SW480 (cell line): ENCODE data around the gene NEURL1.

Experiments
- DNase-seq: peaks from one replicate; pipeline ENCODE4 v3.0.0-alpha.2; 2016; ENCODE audit warnings: low spot score

The NEURL1 gene

DNA sequence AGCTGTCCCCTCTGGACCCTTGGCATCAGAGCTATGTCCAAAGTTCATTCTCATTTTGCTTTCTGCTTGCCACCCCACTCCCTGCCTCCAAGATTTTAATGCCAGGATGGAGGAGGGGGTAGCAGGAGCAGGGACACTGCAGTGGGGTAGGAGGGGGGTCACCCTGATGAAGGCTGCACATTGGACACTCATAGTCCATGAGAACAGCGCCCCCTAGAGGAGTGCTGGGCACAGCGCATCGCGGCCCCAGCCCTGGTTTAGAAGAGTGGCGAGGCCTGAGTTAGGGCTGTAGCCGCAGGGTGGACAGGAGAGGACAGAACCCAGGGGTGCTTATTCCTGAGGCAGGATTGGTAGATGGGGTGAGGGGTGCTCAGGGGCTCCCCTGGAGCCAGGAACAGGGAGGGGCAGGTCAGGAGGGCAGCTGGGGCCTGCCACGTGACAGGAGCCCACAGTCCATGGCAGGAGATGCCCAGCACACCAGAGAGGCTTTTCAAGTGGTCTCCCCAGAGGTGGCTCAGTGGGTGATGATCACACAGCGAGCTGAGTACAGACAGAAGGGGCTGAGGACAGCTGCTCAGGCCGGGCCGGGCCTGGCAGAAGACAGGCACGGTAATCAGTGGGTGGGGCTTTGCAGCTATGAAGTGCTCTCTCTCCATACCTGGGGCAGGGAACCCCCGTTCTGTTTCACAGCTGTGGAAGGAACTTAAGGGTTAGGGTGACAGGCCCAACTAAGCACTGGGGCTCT is 71.4 kb downstream of the NEURL1 start:
- no peak for DNase-seq

GRCh38 chr10:103566536-103566935 is 73.0 kb downstream of the NEURL1 start:
- no peak for DNase-seq

DNA sequence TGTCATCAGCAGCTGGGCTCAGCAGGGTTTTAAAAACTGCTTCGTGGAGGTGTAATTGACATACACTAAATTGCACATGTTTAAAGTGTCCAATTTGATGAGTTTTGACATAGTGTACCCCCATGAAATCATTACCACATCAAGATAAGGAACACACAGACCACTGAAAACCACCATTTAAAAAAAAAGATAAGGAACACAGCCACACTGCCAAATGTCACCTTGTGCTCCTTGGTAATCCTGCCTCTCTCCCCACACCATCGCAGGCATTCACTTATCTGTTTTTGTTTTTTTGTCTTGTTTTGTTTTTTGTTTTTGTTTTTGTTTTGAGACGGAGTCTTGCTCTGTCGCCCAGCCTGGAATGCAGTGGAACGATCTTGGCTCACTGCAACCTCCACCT is 75.0 kb downstream of the NEURL1 start:
- DNase-seq: no peak

DNA sequence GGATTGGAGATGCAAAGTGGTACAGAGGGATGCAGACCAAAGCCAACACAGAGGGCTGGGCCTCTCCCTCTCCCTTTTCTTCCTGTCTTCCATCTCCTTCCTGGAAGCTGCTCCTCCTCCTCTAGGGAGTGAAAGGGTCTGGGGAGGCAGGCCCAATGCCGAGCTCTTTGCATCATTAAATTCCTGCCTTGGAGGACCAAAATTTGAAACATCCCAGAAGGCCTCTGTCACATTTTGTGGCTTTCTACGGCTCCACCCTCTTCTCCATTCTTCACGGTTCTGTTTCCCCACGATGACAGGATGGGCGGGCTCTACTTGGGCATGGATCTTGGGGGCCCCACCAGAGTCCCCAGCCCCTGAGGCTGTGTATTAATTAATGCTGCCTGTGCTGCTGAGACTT is 76.4 kb downstream of the NEURL1 start:
- no peak for DNase-seq

DNA sequence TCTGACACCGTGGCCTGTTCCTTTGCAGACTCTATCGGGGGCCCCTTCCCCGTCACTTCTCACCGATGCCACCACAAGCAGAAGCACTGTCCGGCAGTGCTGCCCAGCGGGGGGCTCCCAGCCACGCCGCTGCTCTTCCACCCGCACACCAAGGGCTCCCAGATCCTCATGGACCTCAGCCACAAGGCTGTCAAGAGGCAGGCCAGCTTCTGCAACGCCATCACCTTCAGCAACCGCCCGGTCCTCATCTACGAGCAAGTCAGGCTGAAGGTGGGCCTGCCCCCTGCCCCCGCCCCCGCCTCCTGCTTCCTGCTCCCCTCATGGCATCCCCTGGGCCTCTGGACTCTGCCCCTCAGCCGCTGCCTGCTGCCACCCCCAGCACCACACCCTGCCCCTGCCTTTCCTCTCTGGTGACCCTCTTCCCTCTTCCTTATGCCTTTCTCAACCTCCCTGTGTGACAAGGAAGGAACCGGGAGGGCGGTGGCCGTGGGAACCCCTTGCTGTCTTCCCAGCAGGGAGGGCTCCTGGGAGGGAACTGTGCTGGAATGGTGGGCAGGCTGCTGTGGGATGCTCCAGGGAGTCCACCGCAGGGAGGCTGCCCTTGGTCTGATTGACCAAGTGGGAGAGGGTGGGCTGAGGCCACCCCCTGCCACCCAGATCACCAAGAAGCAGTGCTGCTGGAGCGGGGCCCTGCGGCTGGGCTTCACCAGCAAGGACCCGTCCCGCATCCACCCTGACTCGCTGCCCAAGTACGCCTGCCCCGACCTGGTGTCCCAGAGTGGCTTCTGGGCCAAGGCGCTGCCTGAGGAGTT is 77.5 kb downstream of the NEURL1 start:
- DNase-seq: no peak

DNA sequence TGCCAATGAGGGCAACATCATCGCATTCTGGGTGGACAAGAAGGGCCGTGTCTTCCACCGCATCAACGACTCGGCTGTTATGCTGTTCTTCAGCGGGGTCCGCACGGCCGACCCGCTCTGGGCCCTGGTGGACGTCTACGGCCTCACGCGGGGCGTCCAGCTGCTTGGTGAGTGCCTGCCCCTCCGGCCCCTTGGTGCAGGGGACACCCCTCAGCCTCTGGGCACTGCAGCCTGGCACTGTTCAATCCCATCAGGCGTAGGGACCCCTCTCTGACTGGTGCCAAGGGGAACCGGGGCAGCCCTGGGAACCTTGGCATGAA is 78.1 kb downstream of the NEURL1 start:
- DNase-seq: no peak

GRCh38 chr10:103572347-103573204 is 79.1 kb downstream of the NEURL1 start:
- no peak for DNase-seq

GRCh38 chr10:103573205-103573487 is 79.6 kb downstream of the NEURL1 start:
- no peak for DNase-seq

DNA sequence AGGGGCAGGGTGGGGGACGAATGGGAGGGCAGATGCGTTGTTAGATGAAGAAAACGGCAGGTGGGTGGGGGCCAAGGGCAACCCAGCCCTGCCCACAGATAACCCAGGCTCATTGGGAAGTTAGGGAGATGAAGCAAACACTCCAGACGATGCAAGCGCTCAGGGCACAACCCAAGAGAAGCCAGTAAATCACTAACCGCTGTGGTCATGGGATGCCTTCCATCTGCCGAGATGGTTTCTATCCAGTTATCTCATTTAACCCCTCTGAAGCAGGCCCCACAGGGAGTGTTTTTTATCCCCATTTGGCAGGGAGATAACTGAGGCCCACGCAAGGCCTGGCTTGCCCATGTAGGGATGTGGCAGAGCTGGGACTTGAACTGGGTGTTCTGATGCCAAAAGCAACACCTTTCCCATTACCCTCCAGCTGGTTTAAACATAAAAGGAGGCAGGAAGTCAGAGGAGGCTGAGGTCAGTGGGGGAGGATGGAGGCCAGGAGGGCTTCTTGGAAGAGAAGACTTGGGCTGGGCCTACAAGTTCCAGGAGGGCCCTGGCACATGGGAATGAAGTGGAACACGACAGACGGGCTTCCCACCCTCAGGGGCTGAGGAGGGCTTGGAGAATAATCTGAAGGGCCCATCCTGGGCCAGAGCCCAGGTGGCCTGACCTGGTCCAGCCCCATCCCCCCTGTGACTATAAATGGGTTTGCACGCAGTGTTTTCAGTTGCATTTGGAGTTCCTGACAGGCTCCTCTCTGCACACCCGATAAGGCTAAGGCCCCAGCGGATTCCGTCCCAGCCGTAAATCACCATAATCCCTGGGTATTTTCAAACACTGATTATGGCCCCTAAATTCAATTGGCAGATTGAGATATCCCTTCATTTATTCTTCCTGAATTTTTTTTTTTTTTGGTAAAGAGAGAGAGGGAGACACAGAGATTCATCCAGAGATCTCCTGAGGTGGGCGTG is 80.9 kb downstream of the NEURL1 start:
- DNase-seq: no peak

GRCh38 chr10:103575416-103576075 is 82.0 kb downstream of the NEURL1 start:
- no peak for DNase-seq

DNA sequence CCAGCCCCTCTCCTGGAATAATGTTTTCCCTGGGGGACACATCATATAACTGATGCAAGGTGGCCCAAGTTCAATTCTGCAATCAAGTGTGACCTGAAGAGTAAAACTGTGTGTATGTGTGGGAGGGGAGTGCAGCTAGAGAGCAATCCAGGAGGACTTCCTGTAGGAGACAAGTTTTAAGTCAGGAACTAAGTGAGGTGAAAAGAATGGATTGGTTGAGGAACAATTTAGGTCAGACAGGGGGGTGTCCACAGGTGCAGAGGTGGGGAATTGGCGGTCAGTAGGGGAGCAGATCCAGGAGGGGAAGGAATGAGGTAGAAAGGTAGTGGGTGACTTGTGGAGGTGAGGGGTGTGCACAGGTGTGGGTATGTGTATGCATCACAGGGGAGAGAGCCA is 82.6 kb downstream of the NEURL1 start:
- DNase-seq: no peak

- DNase-seq: no peak
Observed at GRCh38 chr10:103576862-103577261, 83.4 kb downstream of the NEURL1 start.

DNA sequence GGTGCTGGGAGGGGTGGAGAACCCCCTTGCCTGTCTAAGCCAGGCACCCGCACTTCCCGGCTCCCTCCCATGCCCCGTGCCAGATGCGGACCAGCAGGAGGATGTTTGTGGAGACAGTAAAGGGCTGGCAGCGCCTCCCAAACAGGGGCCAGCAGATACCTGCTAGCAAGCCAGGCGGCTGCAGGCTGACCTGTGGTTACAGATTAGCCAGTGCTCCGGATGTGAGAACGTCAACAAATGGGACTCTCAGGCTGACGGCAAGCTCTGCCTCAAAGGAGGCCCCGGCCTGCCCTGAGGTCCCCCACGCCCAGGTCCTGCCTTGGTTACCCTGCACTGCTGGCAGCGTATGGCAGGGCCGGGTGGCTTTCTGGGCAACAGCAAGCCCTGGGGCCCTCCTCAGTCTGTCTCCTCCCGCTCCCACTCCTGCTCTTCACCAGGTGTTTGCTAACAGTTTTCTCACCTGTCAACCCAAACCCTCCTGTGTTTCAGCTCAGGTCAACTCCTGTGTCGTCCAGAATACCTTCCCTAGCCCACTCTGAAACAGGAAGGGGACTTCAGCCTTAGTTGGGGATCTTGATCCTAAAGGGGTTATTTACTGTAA is 85.4 kb downstream of the NEURL1 start:
- peak; percentile 77 for DNase-seq

DNA sequence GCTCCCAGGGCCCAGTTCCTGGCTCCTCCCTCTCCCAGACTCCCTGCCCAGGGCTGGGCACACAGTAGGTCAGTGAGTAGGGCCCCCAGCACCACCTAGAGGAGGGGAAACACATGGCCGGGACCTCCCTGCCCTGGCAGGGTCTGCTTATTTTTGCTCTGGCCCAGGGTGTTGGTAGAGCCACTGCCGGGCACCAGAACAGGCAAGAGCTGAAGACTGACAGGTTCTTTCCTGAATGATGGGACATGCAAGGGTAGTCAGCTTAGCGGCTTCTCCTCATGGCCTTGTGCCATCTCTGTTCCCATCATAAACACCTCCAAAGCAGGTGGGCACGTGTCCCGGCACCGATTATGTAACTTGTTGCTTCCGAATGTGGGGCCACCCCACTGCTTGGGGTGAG is 86.5 kb downstream of the NEURL1 start:
- DNase-seq: no peak

GRCh38 chr10:103580430-103580829 is 86.9 kb downstream of the NEURL1 start:
- no peak for DNase-seq

DNA sequence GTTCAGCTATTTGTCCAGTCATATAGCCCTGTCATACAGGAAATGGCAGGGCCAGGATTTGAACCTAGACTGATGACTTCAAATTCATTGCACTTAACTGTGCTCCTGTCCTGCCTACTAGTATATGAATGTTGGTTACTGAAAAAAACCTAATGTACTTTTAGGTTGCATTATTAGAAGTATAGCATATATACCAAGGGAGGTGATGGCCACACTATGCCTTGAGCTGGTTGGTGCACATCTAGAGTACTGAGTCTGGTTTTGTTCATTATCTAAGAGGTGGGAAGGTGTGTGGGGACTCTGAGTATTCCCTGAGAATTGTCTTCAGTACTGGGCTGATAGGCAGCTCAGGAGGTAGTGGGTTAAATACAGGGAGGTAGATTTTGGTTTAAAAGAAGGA is 88.0 kb downstream of the NEURL1 start:
- no peak for DNase-seq

DNA sequence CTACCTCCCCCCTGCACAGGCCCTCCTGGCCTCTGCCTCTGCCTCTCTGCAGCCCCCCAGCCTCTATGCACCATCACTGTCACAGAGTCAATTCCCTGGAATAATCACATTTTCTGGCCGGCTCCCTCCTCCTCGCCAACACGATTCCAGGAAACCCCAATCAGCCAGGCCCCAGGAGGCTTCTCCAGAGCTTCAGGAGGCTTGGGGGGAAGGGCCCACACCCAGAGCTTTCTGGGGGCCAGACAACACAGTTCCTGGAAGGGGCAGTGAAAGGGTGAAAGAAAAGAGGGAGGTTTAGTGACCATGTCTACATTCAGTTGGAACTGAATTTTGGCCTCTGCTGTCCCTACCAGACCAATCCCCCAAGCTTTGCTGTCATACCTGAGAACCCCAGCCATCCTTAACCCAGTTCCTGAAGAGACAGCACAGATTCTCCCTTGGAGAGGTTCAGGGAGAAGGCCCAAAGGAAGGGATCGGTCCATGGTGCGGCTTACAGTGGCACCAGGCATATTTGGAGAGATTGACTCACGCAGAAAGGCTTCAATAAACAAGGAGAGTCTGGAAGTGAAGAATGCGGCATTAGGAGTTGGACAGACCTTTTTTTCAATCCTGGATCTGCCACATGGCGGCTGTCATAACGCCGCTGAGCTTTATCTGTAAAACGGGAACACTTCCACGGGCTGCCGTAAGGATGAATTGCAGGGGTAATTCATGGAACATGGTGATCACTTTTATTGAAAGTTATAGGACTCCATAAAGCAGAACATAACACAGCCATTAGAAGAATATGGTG is 89.0 kb downstream of the NEURL1 start:
- DNase-seq: no peak

GRCh38 chr10:103583871-103584215 is 90.3 kb downstream of the NEURL1 start:
- DNase-seq: no peak

GRCh38 chr10:103584216-103585010 is 90.9 kb downstream of the NEURL1 start:
- DNase-seq: no peak
